ENCODE data around the gene MPDZ. TPM values are rescaled to one million over a fixed set of nuclear protein-coding genes. Genes with fewer than 3 reads are reported as not detected.

The MPDZ gene
- total and polyA plus RNA-seq, 10 donors: 3.8 to 42.8 (median 26.8) TPM

DNA sequence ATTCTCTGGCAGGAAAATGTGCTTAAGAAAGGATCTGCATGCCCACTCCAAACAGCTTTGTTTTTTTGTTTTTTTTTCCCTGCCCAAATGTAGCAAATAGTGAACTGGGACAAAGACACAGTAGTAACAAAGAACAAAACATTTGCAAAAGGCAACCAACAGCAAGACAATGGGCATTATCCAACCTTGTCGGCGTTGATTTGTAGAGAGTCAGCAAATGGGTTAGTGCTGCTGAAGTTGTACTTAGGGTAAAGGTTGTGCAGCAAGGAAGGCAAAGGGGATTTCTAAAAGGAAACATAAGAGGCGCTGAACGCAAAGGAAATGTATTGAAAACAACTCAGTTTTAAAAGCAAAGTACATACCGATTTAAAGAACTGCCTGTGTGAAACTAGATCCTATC, 136.2 kb downstream of the MPDZ start:
- WGBS, 5 donors: 75 to 86% (median 78%) methylated on average over 5 of the region's 5 CpGs
- Histone ChIP-seq H3K4me1 (no peaks in the 10 kb centered on the region), H3K9me3 (no peaks in the 10 kb centered on the region), H3K27ac (no peak overlapping the region), H3K27me3 (replicated peaks in 1 of 7) (no peaks in the 10 kb centered on the region), H3K4me3 (no peak overlapping the region), H3K36me3 (peaks cover 0 to 10% (median 2%) of the 10 kb centered on the region in 6 donors)
- intact Hi-C loops (cut with DNase I; ENCODE audit: low total_unique reads): no loop called here
- no peak for DNase-seq
- TF ChIP-seq POLR2A (IDR thresholded peaks at IDR 0.05) (no peak), POLR2AphosphoS5 (IDR thresholded peaks at IDR 0.05) (no peak)
- TF ChIP-seq, protein P1, sequence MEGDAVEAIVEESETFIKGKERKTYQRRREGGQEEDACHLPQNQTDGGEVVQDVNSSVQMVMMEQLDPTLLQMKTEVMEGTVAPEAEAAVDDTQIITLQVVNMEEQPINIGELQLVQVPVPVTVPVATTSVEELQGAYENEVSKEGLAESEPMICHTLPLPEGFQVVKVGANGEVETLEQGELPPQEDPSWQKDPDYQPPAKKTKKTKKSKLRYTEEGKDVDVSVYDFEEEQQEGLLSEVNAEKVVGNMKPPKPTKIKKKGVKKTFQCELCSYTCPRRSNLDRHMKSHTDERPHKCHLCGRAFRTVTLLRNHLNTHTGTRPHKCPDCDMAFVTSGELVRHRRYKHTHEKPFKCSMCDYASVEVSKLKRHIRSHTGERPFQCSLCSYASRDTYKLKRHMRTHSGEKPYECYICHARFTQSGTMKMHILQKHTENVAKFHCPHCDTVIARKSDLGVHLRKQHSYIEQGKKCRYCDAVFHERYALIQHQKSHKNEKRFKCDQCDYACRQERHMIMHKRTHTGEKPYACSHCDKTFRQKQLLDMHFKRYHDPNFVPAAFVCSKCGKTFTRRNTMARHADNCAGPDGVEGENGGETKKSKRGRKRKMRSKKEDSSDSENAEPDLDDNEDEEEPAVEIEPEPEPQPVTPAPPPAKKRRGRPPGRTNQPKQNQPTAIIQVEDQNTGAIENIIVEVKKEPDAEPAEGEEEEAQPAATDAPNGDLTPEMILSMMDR (IDR thresholded peaks at IDR 0.05 in 8 of 11, conservative IDR thresholded peaks at IDR 0.05 in 3 of 11): no peak

- Histone ChIP-seq H3K27me3 (replicated peaks in 1 of 7) (no peaks in the 10 kb centered on the region), H3K4me1 (no peaks in the 10 kb centered on the region), H3K36me3 (peaks cover 0 to 12% (median 2%) of the 10 kb centered on the region in 6 donors), H3K9me3 (no peaks in the 10 kb centered on the region), H3K4me3 (no peak overlapping the region), H3K27ac (no peak overlapping the region)
- 78 to 95% (median 84%) methylated on average over 3 of the region's 3 CpGs for WGBS, 5 donors
- TF ChIP-seq POLR2AphosphoS5 (IDR thresholded peaks at IDR 0.05) (no peak), POLR2A (IDR thresholded peaks at IDR 0.05) (no peak)
- TF ChIP-seq, protein P1 (IDR thresholded peaks at IDR 0.05 in 8 of 11, conservative IDR thresholded peaks at IDR 0.05 in 3 of 11): no peak
- DNase-seq: no peak
- intact Hi-C loops (cut with DNase I; ENCODE audit: low total_unique reads): no loop called here
Measured at GRCh38 chr9:13142776-13143175, 136.7 kb downstream of the MPDZ start.

- no peak overlapping the region for H3K27ac ChIP-seq
- DNase-seq: no peak
- intact Hi-C loops (cut with DNase I; ENCODE audit: low total_unique reads): no loop called here
- TF ChIP-seq POLR2A (IDR thresholded peaks at IDR 0.05) (no peak), POLR2AphosphoS5 (IDR thresholded peaks at IDR 0.05) (no peak)
- TF ChIP-seq, protein P1 (IDR thresholded peaks at IDR 0.05 in 8 of 11, conservative IDR thresholded peaks at IDR 0.05 in 3 of 11): no peak
- H3K4me1 ChIP-seq: no peaks in the 10 kb centered on the region
- no peaks in the 10 kb centered on the region for H3K9me3 ChIP-seq
- H3K4me3 ChIP-seq: no peak overlapping the region
- H3K27me3 ChIP-seq (replicated peaks in 1 of 7): no peaks in the 10 kb centered on the region
- H3K36me3 ChIP-seq: peaks cover 0 to 19% (median 2%) of the 10 kb centered on the region in 6 donors
- WGBS, 5 donors: 59 to 91% (median 83%) methylated on average over 5 of the region's 5 CpGs
Measured at GRCh38 chr9:13141629-13142028, 137.9 kb downstream of the MPDZ start.

DNA sequence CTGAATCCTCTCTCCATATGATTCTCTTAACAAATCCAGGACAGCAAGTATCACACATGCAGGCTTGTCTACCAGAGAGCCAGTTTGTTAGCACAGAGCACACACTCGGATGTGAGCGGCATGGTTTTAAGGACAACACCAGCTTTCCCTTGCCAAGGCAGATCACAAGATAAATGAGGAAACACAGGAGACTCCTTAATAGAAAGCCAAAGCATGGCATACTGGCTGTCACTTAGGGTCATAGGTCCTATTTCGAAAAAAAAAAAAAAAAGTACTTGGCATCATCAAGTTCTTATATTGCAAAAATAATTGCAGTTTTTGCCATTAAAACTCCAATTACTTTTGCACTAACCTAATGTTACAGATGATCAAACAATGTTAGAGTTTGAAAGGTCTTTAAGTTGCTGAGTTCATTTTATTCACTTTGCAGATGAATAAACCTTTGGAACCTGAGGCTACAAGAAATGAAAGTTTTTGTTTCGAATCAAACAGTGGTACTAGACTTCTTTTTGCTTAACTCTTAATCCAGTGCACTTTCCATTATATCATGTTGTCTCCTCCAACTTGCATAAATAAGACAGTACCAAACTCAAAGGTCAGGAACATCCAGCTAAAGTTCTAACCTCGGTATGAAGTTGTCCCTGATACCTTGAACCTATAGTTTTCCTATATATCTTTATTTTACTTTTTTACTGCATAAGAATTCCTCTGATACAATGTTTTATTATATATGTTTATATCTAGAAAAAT, 138.5 kb downstream of the MPDZ start:
- intact Hi-C loops (cut with DNase I; ENCODE audit: low total_unique reads): no loop called here
- Histone ChIP-seq H3K4me1 (no peaks in the 10 kb centered on the region), H3K9me3 (no peaks in the 10 kb centered on the region), H3K27me3 (replicated peaks in 1 of 7) (no peaks in the 10 kb centered on the region), H3K36me3 (peaks cover 0 to 22% (median 2%) of the 10 kb centered on the region in 6 donors), H3K27ac (no peak overlapping the region), H3K4me3 (no peak overlapping the region)
- TF ChIP-seq POLR2AphosphoS5 (IDR thresholded peaks at IDR 0.05): no peak
- TF ChIP-seq, protein P1 (IDR thresholded peaks at IDR 0.05 in 8 of 11, conservative IDR thresholded peaks at IDR 0.05 in 3 of 11): no peak
- no peak for TF ChIP-seq POLR2A (IDR thresholded peaks at IDR 0.05)
- WGBS, 5 donors: 73 to 88% (median 81%) methylated on average over 5 of the region's 5 CpGs
- no peak for DNase-seq
